MM.1S (cell line): ENCODE measurements around the gene ZNF79.
"Not testable (repeated sequence)": the region's sequence is repeated elsewhere in the genome, so short reads cannot be mapped to it uniquely, and the experiment has no call there.

ENCODE experiments used
- DNase-seq: peaks from one replicate; pipeline ENCODE4 v3.0.0-alpha.2; 2015
- H2AFZ ChIP-seq: fragments of 300-600 bp; sonication (generic); 2 replicates; pipeline ENCODE4 v1.6.0; 2016; ENCODE audit warnings: antibody characterized with exemption, low read length
- H3F3A ChIP-seq: fragments of 300-600 bp; sonication (generic); 2 replicates; pipeline ENCODE4 v1.6.1; 2016; ENCODE audit warnings: mild to moderate bottlenecking, antibody characterized with exemption, low read length, moderate library complexity, mixed read lengths; ENCODE audit not compliant: insufficient read depth
- H3K27ac ChIP-seq: fragments of 300-600 bp; sonication (generic); 2 replicates; pipeline ENCODE4 v1.5.1; 2016; ENCODE audit warnings: mild to moderate bottlenecking, low read length
- H3K27me3 ChIP-seq: fragments of 300-600 bp; sonication (generic); replicated peaks from 2 replicates; pipeline ENCODE4 v1.6.0; 2016; ENCODE audit warnings: low read length; ENCODE audit not compliant: insufficient read depth
- H3K36me3 ChIP-seq: fragments of 300-600 bp; sonication (generic); replicated peaks from 2 replicates; pipeline ENCODE4 v1.6.1; 2016; ENCODE audit warnings: mild to moderate bottlenecking, low read length, mixed read lengths; ENCODE audit not compliant: insufficient read depth
- H3K4me1 ChIP-seq: fragments of 300-600 bp; sonication (generic); 2 replicates; pipeline ENCODE4 v1.6.1; 2016; ENCODE audit warnings: low read length, mixed read lengths
- H3K4me2 ChIP-seq: fragments of 300-600 bp; sonication (generic); 2 replicates; pipeline ENCODE4 v1.6.0; 2016; ENCODE audit warnings: low read depth, low read length
- H3K4me3 ChIP-seq: fragments of 300-600 bp; sonication (generic); 2 replicates; pipeline ENCODE4 v1.5.1; 2016; ENCODE audit warnings: low read length, mixed read lengths
- H3K79me2 ChIP-seq: fragments of 300-600 bp; sonication (generic); 2 replicates; pipeline ENCODE4 v1.6.1; 2016; ENCODE audit warnings: mixed run types, low read length, mixed read lengths
- H3K9ac ChIP-seq: fragments of 300-600 bp; sonication (generic); 2 replicates; pipeline ENCODE4 v1.6.1; 2016; ENCODE audit warnings: low read length, mixed read lengths
- H3K9me2 ChIP-seq: fragments of 300-600 bp; sonication (generic); replicated peaks from 2 replicates; pipeline ENCODE4 v1.6.1; 2016; ENCODE audit warnings: mild to moderate bottlenecking, low read length, mixed read lengths; ENCODE audit not compliant: insufficient read depth
- H3K9me3 ChIP-seq: fragments of 300-600 bp; sonication (generic); replicated peaks from 2 replicates; pipeline ENCODE4 v1.6.1; 2016; ENCODE audit warnings: mild to moderate bottlenecking, low read length, mixed read lengths; ENCODE audit not compliant: insufficient read depth
- H4K20me1 ChIP-seq: fragments of 300-600 bp; sonication (generic); 2 replicates; pipeline ENCODE4 v1.6.1; 2016; ENCODE audit warnings: mild to moderate bottlenecking, low read length, moderate library complexity, mixed read lengths; ENCODE audit not compliant: insufficient read depth
- EZH2 ChIP-seq: fragments of 300-600 bp; sonication (generic); optimal IDR thresholded peaks from 2 replicates; pipeline ENCODE3; 2017; ENCODE audit warnings: low read depth, mild to moderate bottlenecking, antibody characterized with exemption, low read length, mixed read lengths
- EZH2phosphoT487 ChIP-seq: fragments of 300-600 bp; sonication (generic); IDR thresholded peaks from 2 replicates; pipeline ENCODE4 v1.6.1; 2018; ENCODE audit warnings: antibody characterized with exemption, low read length
- TF ChIP-seq, protein P1 (sequence below): fragments of 300-600 bp; sonication (generic); IDR thresholded peaks from 2 replicates; pipeline ENCODE4 v1.5.1; 2016; ENCODE audit warnings: antibody characterized with exemption, low read length, mixed read lengths

ZNF79 gene

DNA sequence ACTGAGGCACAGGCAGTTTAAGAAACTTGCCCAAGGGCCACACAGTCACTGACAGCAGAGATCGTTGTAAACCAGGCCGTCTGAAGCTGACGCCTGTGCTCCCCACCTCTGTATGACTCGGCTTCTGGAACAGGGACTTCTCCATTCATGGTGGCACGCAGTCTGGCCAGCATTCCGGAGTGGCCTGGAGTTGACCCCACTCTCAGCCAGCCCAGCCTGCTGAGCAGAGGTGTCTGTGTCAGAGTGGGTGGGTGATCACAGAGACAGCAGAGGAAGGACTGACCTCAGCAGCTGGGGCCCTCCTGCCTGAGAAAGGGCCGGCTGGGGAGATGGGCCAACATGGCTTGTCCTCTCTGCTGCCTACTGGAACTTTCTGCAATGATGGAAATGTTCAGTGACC lies 39.7 kb downstream of the ZNF79 start:
- Histone ChIP-seq H3K4me3 (no peak overlapping the region), H2AFZ (no peak overlapping the region), H3K4me2 (no peak overlapping the region), H3K9me2 (no peaks in the 10 kb centered on the region), H3K4me1 (no peaks in the 10 kb centered on the region), H3K27ac (no peak overlapping the region), H3K9me3 (no peaks in the 10 kb centered on the region), H3K36me3 (no peaks in the 10 kb centered on the region), H3K27me3 (no peaks in the 10 kb centered on the region), H4K20me1 (no peaks in the 10 kb centered on the region), H3K79me2 (no peaks in the 10 kb centered on the region), H3F3A (no peaks in the 10 kb centered on the region), H3K9ac (no peak overlapping the region)
- no peak for DNase-seq
- TF ChIP-seq, protein P1, sequence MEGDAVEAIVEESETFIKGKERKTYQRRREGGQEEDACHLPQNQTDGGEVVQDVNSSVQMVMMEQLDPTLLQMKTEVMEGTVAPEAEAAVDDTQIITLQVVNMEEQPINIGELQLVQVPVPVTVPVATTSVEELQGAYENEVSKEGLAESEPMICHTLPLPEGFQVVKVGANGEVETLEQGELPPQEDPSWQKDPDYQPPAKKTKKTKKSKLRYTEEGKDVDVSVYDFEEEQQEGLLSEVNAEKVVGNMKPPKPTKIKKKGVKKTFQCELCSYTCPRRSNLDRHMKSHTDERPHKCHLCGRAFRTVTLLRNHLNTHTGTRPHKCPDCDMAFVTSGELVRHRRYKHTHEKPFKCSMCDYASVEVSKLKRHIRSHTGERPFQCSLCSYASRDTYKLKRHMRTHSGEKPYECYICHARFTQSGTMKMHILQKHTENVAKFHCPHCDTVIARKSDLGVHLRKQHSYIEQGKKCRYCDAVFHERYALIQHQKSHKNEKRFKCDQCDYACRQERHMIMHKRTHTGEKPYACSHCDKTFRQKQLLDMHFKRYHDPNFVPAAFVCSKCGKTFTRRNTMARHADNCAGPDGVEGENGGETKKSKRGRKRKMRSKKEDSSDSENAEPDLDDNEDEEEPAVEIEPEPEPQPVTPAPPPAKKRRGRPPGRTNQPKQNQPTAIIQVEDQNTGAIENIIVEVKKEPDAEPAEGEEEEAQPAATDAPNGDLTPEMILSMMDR, result no peak
- no peak for TF ChIP-seq EZH2
- no peak for TF ChIP-seq EZH2phosphoT487

DNA sequence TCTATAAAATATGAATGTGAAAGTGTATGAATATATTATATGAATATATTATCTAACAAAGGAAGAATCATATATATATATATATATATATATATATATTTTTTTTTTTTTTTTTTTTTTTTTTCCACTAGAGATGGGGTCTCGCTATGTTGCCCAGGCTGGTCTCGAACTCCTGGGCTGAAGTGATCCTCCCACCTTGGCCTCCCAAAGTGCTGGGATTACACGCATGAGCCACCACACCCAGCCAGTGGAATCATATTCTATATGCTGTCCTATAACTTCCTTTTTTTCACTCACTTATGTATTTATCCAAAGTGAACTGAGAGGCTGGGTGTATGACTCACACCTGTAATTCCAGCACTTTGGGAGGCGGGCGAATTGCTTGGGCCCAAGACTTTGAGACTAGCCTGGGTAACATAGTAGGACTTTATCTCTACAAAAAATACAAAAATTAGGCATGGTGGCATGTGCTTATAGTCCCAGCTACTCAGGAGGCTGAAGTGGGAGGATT lies 42.3 kb downstream of the ZNF79 start:
- H3K36me3 ChIP-seq, H3F3A ChIP-seq, H3K79me2 ChIP-seq, H2AFZ ChIP-seq, H3K27ac ChIP-seq, H3K4me3 ChIP-seq, H3K9me3 ChIP-seq, H3K4me1 ChIP-seq, H3K27me3 ChIP-seq, H3K9me2 ChIP-seq, H3K9ac ChIP-seq, H3K4me2 ChIP-seq, DNase-seq, H4K20me1 ChIP-seq: not testable (repeated sequence)

DNA sequence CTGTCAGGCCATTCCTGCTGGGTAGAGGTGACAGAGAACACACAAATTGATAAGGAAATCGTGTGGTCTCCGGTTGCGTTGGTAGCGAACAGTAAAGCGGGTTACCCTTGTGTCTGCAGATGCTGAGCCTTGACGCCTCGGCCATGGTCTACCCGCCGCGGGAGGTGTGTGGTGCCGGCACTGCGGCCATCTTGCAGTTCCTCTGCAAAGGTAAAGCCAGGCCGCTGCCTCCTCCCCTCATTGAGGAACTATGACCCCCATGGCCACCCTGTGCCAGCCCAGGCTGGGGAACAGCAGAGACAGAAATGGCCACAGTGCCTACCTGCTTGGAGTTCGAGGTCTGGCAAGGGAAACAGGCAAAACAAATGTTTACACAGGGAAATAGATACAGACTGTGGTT lies 43.4 kb downstream of the ZNF79 start:
- H3K27ac ChIP-seq, result no peak overlapping the region
- no peaks in the 10 kb centered on the region for H4K20me1 ChIP-seq
- no peaks in the 10 kb centered on the region for H3K9me2 ChIP-seq
- H3K9me3 ChIP-seq, result no peaks in the 10 kb centered on the region
- no peaks in the 10 kb centered on the region for H3K79me2 ChIP-seq
- H3K36me3 ChIP-seq, result no peaks in the 10 kb centered on the region
- DNase-seq, result no peak
- H2AFZ ChIP-seq, result no peak overlapping the region
- H3K27me3 ChIP-seq, result no peaks in the 10 kb centered on the region
- no peak overlapping the region for H3K4me3 ChIP-seq
- H3K4me1 ChIP-seq, result no peaks in the 10 kb centered on the region
- no peak overlapping the region for H3K4me2 ChIP-seq
- TF ChIP-seq EZH2 (no peak), EZH2phosphoT487 (no peak)
- TF ChIP-seq, protein P1, result no peak
- no peaks in the 10 kb centered on the region for H3F3A ChIP-seq
- H3K9ac ChIP-seq, result no peak overlapping the region

DNA sequence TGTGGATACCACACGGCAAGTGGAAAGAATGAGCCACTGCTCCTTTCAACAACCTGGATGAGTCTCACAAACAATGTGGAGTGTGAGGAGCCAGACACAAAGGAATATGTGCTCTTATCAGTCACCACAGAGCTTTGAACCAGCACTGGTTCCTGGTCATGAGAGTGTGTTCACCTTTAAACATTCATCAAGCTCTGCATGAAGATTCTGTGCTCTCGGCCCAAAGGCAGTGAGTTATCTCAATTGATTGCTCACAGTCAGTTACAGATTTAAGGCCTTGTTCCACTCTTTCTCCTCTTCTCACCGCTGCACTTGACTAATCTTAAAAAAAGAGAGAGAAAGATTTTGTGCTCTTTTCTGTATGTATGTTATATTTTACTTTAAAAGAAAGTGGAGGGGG lies 46.5 kb downstream of the ZNF79 start:
- H3K27ac ChIP-seq, result no peak overlapping the region
- no peaks in the 10 kb centered on the region for H3K9me3 ChIP-seq
- no peak overlapping the region for H3K4me3 ChIP-seq
- no peaks in the 10 kb centered on the region for H4K20me1 ChIP-seq
- DNase-seq, result no peak
- H3F3A ChIP-seq, result no peaks in the 10 kb centered on the region
- no peaks in the 10 kb centered on the region for H3K4me1 ChIP-seq
- H3K9ac ChIP-seq, result no peak overlapping the region
- H3K9me2 ChIP-seq, result no peaks in the 10 kb centered on the region
- no peaks in the 10 kb centered on the region for H3K36me3 ChIP-seq
- no peaks in the 10 kb centered on the region for H3K79me2 ChIP-seq
- TF ChIP-seq, protein P1, result no peak
- H3K4me2 ChIP-seq, result no peak overlapping the region
- no peak overlapping the region for H2AFZ ChIP-seq
- H3K27me3 ChIP-seq, result no peaks in the 10 kb centered on the region
